Gastroesophageal sphincter (tissue), 3 donors: ENCODE results near the gene LYVE1.

Source experiments
- EP300 ChIP-seq: sonication (generic); formaldehyde crosslinking; IDR thresholded peaks from one replicate; pipeline ENCODE4 v1.6.1; 2017; ENCODE audit warnings: antibody characterized with exemption, mild to moderate bottlenecking
- POLR2A ChIP-seq, 2 donors: fragments of 450-650 bp; IDR thresholded peaks; one replicate each; pipeline ENCODE4 v1.6.1; 2017; ENCODE audit warnings: antibody characterized with exemption in 2 of 2, mild to moderate bottlenecking in 2 of 2, moderate library complexity in 1 of 2
- POLR2AphosphoS5 ChIP-seq: sonication (generic); formaldehyde crosslinking; IDR thresholded peaks from one replicate; pipeline ENCODE4 v1.6.1; 2017; ENCODE audit warnings: antibody characterized with exemption
- TF ChIP-seq, protein P1 (sequence below), 4 experiments: fragments of 200-600 bp in 2 of 4; fragments of 450-650 bp in 2 of 4; sonication (generic) in 1 of 4; IDR thresholded peaks; one replicate each; pipeline ENCODE4 v1.5.1; 2017 to 2019; ENCODE audit warnings: antibody characterized with exemption in 4 of 4, mild to moderate bottlenecking in 2 of 4, moderate library complexity in 2 of 4

DNA sequence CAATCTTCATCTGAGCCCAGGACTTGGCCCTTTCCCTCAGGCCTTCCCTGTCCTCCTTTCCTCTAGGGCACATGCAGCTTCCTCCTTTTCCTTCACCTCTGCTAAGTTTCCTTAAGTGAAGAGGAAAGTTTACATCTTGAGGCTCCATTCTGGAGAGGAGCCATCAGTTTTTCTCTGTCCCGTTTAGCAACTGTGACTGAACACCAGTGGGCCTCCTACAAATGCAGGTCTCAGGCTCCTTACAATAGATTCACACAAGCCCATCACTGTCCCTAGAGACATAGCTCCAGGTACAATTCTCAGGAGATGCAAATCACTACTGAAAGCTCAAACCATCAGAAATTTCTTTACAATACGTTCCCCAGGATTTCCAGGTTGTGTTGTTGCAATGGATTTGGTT lies 23.3 kb upstream of the LYVE1 start:
- TF ChIP-seq POLR2A (IDR thresholded peaks at IDR 0.05) = no peak
- TF ChIP-seq EP300 = no peak
- TF ChIP-seq, protein P1, sequence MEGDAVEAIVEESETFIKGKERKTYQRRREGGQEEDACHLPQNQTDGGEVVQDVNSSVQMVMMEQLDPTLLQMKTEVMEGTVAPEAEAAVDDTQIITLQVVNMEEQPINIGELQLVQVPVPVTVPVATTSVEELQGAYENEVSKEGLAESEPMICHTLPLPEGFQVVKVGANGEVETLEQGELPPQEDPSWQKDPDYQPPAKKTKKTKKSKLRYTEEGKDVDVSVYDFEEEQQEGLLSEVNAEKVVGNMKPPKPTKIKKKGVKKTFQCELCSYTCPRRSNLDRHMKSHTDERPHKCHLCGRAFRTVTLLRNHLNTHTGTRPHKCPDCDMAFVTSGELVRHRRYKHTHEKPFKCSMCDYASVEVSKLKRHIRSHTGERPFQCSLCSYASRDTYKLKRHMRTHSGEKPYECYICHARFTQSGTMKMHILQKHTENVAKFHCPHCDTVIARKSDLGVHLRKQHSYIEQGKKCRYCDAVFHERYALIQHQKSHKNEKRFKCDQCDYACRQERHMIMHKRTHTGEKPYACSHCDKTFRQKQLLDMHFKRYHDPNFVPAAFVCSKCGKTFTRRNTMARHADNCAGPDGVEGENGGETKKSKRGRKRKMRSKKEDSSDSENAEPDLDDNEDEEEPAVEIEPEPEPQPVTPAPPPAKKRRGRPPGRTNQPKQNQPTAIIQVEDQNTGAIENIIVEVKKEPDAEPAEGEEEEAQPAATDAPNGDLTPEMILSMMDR (IDR thresholded peaks at IDR 0.05) = no peak
- TF ChIP-seq POLR2AphosphoS5 = no peak
